Caco-2 (cell line): ENCODE results near the gene CAPN5. TPM values are rescaled to one million over a fixed set of nuclear protein-coding genes. Genes with fewer than 3 reads are reported as not detected.

Source experiments
- BruUV-seq: library from RNA; stranded (reverse); fragments of 400-500 nt; replicated peaks from 2 replicates; lab custom pipeline; 2021; lab: Mats Ljungman, UMichigan
- CTCF ChIA-PET: fragments of 300-600 bp; sonication (Branson Sonifier 250); formaldehyde crosslinking; loops from one replicate; lab custom pipeline; 2022; ENCODE audit warnings: antibody characterized with exemption; lab: Charles Lee
- POLR2A ChIA-PET: fragments of 300-600 bp; sonication (Branson Sonifier 250); formaldehyde crosslinking; loops from one replicate; lab custom pipeline; 2022; ENCODE audit warnings: antibody characterized with exemption; lab: Charles Lee
- DNase-seq, 2 experiments: peaks; one replicate each; pipeline versions ENCODE4 v3.0.0 to v3.0.0-alpha.2; 2020 to 2022
- H3K27me3 ChIP-seq: replicated peaks from 2 replicates; pipeline ENCODE4 v1.6.0; 2011; ENCODE audit warnings: low read length; ENCODE audit not compliant: control insufficient read depth, insufficient read depth
- H3K36me3 ChIP-seq: 2 replicates; pipeline ENCODE4 v1.5.1; 2011; ENCODE audit warnings: low read length; ENCODE audit not compliant: control insufficient read depth, insufficient read depth
- H3K4me1 ChIP-seq: fragments of 250-450 bp; sonication (Bioruptor Pico); 2 replicates; pipeline ENCODE4 v1.5.1; 2020; ENCODE audit warnings: mild to moderate bottlenecking
- H3K4me3 ChIP-seq: 2 replicates; pipeline ENCODE4 v1.5.1; 2011; ENCODE audit warnings: low read depth, mild to moderate bottlenecking, control low read depth, low read length
- H3K9me3 ChIP-seq: fragments of 250-450 bp; sonication (Bioruptor Pico); 2 replicates; pipeline ENCODE4 v1.5.1; 2020; ENCODE audit warnings: mild to moderate bottlenecking, moderate library complexity
- H3K27ac Mint-ChIP-seq: one replicate; pipeline ENCODE4 v1.8.0; 2022; ENCODE audit warnings: mixed read lengths; ENCODE audit not compliant: unreplicated experiment
- H3K27me3 Mint-ChIP-seq: one replicate; pipeline ENCODE4 v1.8.0; 2022; ENCODE audit warnings: mixed read lengths; ENCODE audit not compliant: insufficient read depth, unreplicated experiment
- H3K36me3 Mint-ChIP-seq: one replicate; pipeline ENCODE4 v1.8.0; 2022; ENCODE audit warnings: mild to moderate bottlenecking, mixed read lengths; ENCODE audit not compliant: insufficient read depth, unreplicated experiment
- H3K4me1 Mint-ChIP-seq: one replicate; pipeline ENCODE4 v1.8.0; 2022; ENCODE audit warnings: low read depth, mixed read lengths; ENCODE audit not compliant: unreplicated experiment
- H3K4me3 Mint-ChIP-seq: one replicate; pipeline ENCODE4 v1.8.0; 2022; ENCODE audit warnings: mild to moderate bottlenecking, moderate library complexity, mixed read lengths; ENCODE audit not compliant: unreplicated experiment
- H3K9me3 Mint-ChIP-seq: one replicate; pipeline ENCODE4 v1.8.0; 2022; ENCODE audit warnings: mixed read lengths; ENCODE audit not compliant: unreplicated experiment
- intact Hi-C: fragments of 100-400 bp; cut with micrococcal nuclease; formaldehyde crosslinking; loops from one replicate; pipeline ENCODE4 v1.10.0; 2022; ENCODE audit not compliant: unreplicated experiment
- total RNA-seq: library from RNA; stranded (reverse); gene quantifications from 2 replicates; pipeline ENCODE4 v1.2.3, GENCODE V29; 2022
- TF ChIP-seq, protein P1 (sequence below), 2 experiments: fragments of 200-600 bp in 1 of 2; IDR thresholded peaks; 1 replicate in 1 of 2; 2 replicates in 1 of 2; pipeline versions ENCODE4 v1.5.1 to v1.8.0; 2011 to 2022; ENCODE audit warnings: antibody characterized with exemption in 1 of 2, control low read depth in 1 of 2, inconsistent platforms in 1 of 2, low read depth in 1 of 2, low read length in 1 of 2, mild to moderate bottlenecking in 1 of 2, moderate library complexity in 1 of 2; ENCODE audit not compliant: insufficient read depth in 1 of 2, severe bottlenecking in 1 of 2, unreplicated experiment in 1 of 2

Gene CAPN5
- total RNA-seq, 1 experiment from 2014 or later: 21.2 TPM

DNA sequence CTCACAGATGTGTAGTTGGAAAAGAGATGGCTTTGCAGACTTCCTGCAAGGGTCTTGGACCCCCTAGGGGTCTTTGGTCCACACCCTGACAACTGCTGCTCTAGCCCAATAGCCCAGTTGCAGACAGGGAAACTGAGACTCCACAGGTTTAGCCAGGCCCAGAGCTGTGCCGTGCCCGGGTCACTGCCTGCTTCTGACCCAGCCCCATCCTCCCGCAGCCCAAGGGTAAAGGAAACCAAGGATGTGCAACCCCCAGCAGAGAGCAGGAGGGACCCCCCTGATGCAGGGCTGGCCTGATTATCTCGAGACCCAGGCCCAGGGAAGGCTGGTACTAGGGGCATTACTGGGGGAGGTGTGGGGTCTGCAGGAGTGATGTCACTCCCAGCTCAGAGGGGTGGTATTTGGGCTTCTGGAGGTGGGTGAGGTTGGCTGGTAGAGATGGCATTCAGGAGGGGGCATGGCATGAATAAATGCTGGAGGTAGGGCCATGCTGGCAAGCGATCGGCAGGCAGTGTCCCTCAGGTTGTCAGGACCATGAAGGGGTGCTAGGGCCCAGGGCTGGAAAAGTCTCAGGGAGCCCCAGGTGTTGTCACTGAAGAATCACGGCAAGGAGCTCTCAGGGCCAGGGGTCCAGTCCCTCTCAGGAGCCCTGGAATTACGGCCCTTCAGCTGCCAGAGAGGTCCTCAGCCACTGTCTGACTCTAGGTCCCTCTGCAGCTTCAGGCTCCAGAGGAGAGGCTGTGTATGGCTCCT lies 82.4 kb downstream of the CAPN5 start:
- H3K9me3 Mint-ChIP-seq: no peaks in the 10 kb centered on the region
- Histone ChIP-seq H3K9me3 (no peaks in the 10 kb centered on the region), H3K4me3 (no peak overlapping the region), H3K4me1 (peaks cover 32% of the 10 kb centered on the region), H3K27me3 (no peaks in the 10 kb centered on the region), H3K36me3 (no peaks in the 10 kb centered on the region)
- H3K27ac Mint-ChIP-seq: no peak overlapping the region
- DNase-seq: no peak
- intact Hi-C loops: no loop called here
- BruUV-seq: no TSS peak
- peaks cover 34% of the 10 kb centered on the region for H3K4me1 Mint-ChIP-seq
- TF ChIP-seq, protein P1, sequence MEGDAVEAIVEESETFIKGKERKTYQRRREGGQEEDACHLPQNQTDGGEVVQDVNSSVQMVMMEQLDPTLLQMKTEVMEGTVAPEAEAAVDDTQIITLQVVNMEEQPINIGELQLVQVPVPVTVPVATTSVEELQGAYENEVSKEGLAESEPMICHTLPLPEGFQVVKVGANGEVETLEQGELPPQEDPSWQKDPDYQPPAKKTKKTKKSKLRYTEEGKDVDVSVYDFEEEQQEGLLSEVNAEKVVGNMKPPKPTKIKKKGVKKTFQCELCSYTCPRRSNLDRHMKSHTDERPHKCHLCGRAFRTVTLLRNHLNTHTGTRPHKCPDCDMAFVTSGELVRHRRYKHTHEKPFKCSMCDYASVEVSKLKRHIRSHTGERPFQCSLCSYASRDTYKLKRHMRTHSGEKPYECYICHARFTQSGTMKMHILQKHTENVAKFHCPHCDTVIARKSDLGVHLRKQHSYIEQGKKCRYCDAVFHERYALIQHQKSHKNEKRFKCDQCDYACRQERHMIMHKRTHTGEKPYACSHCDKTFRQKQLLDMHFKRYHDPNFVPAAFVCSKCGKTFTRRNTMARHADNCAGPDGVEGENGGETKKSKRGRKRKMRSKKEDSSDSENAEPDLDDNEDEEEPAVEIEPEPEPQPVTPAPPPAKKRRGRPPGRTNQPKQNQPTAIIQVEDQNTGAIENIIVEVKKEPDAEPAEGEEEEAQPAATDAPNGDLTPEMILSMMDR (IDR thresholded peaks at IDR 0.05; ENCODE audit: insufficient read depth in 1 of 2, low read depth in 1 of 2, low read length in 1 of 2, severe bottlenecking in 1 of 2, unreplicated experiment in 1 of 2): no peak
- no peaks in the 10 kb centered on the region for H3K36me3 Mint-ChIP-seq
- POLR2A ChIA-PET: no interaction called here
- H3K4me3 Mint-ChIP-seq: no peak overlapping the region
- CTCF ChIA-PET: interaction anchor here (0.5 kb wide), 1 partner anchor 440 kb away, joined by 3 read pairs; no protein-coding TSS in a partner anchor
- H3K27me3 Mint-ChIP-seq: no peaks in the 10 kb centered on the region

DNA sequence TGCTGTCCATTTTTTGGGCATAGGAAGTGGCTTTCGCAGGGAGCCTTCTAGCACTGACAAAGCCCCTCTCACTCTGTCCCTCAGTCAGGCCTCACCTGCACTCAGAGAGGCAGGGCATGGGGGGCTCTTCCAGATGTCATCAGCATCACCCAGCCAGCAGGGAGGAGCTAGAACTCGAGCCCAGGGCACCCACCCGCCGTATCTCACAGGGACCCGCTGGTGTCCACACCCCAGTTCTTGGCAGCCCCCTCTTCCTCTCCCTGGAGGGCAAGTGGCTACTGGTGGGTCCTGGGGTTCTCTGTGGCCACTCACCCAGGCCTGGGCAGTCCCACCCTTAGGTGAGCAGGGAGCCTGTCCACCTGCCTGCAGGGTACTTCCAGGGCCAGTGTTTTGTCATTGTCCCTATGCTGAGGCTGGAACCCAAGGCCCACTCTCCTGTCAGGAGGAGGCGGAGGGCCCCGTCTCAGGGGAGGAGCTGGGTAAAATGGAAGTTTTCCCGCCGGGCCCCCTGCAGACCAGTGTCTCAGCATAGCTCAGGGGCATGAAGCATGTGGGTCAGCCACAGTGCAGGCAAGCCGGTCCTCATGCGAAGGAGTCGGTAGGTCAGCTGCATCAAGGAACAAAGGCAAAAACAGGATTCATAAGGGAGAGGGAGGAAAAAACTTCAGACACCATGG lies 83.1 kb downstream of the CAPN5 start:
- CTCF ChIA-PET: interaction anchor here (1.1 kb wide), 1 partner anchor 21 kb away, joined by 3 read pairs; no protein-coding TSS in a partner anchor
- BruUV-seq: no TSS peak
- H3K27me3 Mint-ChIP-seq: no peaks in the 10 kb centered on the region
- no peaks in the 10 kb centered on the region for H3K36me3 Mint-ChIP-seq
- POLR2A ChIA-PET: no interaction called here
- H3K9me3 Mint-ChIP-seq: no peaks in the 10 kb centered on the region
- intact Hi-C loops: no loop called here
- DNase-seq: no peak
- Histone ChIP-seq H3K4me1 (peaks cover 24% of the 10 kb centered on the region), H3K9me3 (no peaks in the 10 kb centered on the region), H3K27me3 (no peaks in the 10 kb centered on the region), H3K4me3 (no peak overlapping the region), H3K36me3 (no peaks in the 10 kb centered on the region)
- peaks cover 28% of the 10 kb centered on the region for H3K4me1 Mint-ChIP-seq
- no peak overlapping the region for H3K27ac Mint-ChIP-seq
- no peak overlapping the region for H3K4me3 Mint-ChIP-seq
- TF ChIP-seq, protein P1 (IDR thresholded peaks at IDR 0.05; ENCODE audit: insufficient read depth in 1 of 2, low read depth in 1 of 2, low read length in 1 of 2, severe bottlenecking in 1 of 2, unreplicated experiment in 1 of 2): no peak

DNA sequence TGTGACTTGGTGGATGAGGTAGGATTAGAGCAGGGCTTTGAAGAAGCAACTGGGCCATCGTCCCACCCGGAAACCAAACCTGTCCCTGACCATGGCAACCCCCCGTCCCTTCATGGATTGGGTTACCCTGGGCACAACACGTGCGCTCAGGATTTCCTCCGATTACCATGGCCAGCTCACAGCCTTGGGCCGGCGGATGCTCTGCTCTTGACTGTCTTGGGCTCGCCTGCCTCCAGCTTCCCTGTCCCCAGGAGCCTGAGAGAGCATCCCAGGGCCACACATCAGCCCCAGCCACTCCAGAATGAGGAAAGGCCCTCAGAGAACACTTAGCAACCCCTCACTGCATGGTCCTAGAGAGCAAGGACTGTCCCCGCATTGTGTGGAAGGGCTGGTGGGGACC lies 84.1 kb downstream of the CAPN5 start:
- Histone ChIP-seq H3K36me3 (no peaks in the 10 kb centered on the region), H3K4me1 (peaks cover 15% of the 10 kb centered on the region), H3K27me3 (no peaks in the 10 kb centered on the region), H3K4me3 (no peak overlapping the region), H3K9me3 (no peaks in the 10 kb centered on the region)
- TF ChIP-seq, protein P1 (IDR thresholded peaks at IDR 0.05; ENCODE audit: insufficient read depth in 1 of 2, low read depth in 1 of 2, low read length in 1 of 2, severe bottlenecking in 1 of 2, unreplicated experiment in 1 of 2): no peak
- Mint-ChIP-seq H3K36me3 (no peaks in the 10 kb centered on the region), H3K4me1 (peaks cover 20% of the 10 kb centered on the region), H3K9me3 (no peaks in the 10 kb centered on the region), H3K27ac (no peak overlapping the region), H3K4me3 (no peak overlapping the region), H3K27me3 (no peaks in the 10 kb centered on the region)
- no peak for DNase-seq
- CTCF ChIA-PET: interaction anchor here (1.1 kb wide), 1 partner anchor 22 kb away, joined by 3 read pairs; no protein-coding TSS in a partner anchor
- intact Hi-C loops: no loop called here
- POLR2A ChIA-PET: no interaction called here
- no TSS peak for BruUV-seq
